HepG2 (cell line): Measurements from ENCODE around the gene ZNF765. TPM values are rescaled to one million over a fixed set of nuclear protein-coding genes. Genes with fewer than 3 reads are reported as not detected.

Experiments used
- ASH2L ChIP-seq: fragments of 300-600, 200-600 bp; sonication (generic); IDR thresholded peaks from 2 replicates; pipeline ENCODE4 v1.7.0; 2017; ENCODE audit warnings: low read depth, mild to moderate bottlenecking, moderate library complexity, mixed read lengths, low read length; ENCODE audit not compliant: insufficient read length
- DNMT1 ChIP-seq: sonication (generic); formaldehyde crosslinking; IDR thresholded peaks from 2 replicates; pipeline ENCODE4 v1.5.1; 2020; ENCODE audit warnings: mild to moderate bottlenecking, missing genetic modification reagents
- FOSL1 ChIP-seq: sonication (generic); formaldehyde crosslinking; IDR thresholded peaks from 2 replicates; pipeline ENCODE4 v1.9.0; 2021; ENCODE audit warnings: missing genetic modification reagents, borderline replicate concordance
- KDM2A ChIP-seq: sonication (generic); formaldehyde crosslinking; IDR thresholded peaks from 2 replicates; pipeline ENCODE4 v1.4.0; 2020; ENCODE audit warnings: low read depth, missing genetic modification reagents, borderline replicate concordance
- KDM5A ChIP-seq: fragments of 200-600 bp; sonication (generic); IDR thresholded peaks from 2 replicates; pipeline ENCODE4 v1.7.0; 2018; ENCODE audit warnings: antibody characterized with exemption, mild to moderate bottlenecking, low read length, borderline replicate concordance
- MAF1 ChIP-seq: sonication (generic); formaldehyde crosslinking; IDR thresholded peaks from 2 replicates; pipeline ENCODE4 v1.5.0; 2020; ENCODE audit warnings: missing genetic modification reagents, borderline replicate concordance
- NKX3-1 ChIP-seq: sonication (generic); formaldehyde crosslinking; IDR thresholded peaks from 2 replicates; pipeline ENCODE4 v1.5.0; 2020; ENCODE audit warnings: missing genetic modification reagents
- PAF1 ChIP-seq: IDR thresholded peaks from 2 replicates; pipeline ENCODE4 v1.6.1; 2016; ENCODE audit warnings: missing genetic modification reagents, missing compliant biosample characterization
- PHF8 ChIP-seq: sonication (generic); formaldehyde crosslinking; IDR thresholded peaks from 2 replicates; pipeline ENCODE4 v1.5.0; 2020; ENCODE audit warnings: missing genetic modification reagents
- PITX1 ChIP-seq: sonication (generic); formaldehyde crosslinking; IDR thresholded peaks from 2 replicates; pipeline ENCODE4 v1.5.1; 2020; ENCODE audit warnings: mild to moderate bottlenecking, missing genetic modification reagents
- RBAK ChIP-seq: sonication (generic); formaldehyde crosslinking; IDR thresholded peaks from 2 replicates; pipeline ENCODE4 v1.5.1; 2020; ENCODE audit warnings: mild to moderate bottlenecking, missing genetic modification reagents
- SMAD3 ChIP-seq: sonication (generic); formaldehyde crosslinking; IDR thresholded peaks from 2 replicates; pipeline ENCODE4 v1.4.0; 2020; ENCODE audit warnings: missing genetic modification reagents
- SMARCC2 ChIP-seq: fragments of 450-650 bp; IDR thresholded peaks from 2 replicates; pipeline ENCODE4 v1.6.1; 2017; ENCODE audit warnings: antibody characterized with exemption, mild to moderate bottlenecking
- TFDP1 ChIP-seq: IDR thresholded peaks from 2 replicates; pipeline ENCODE4 v1.6.1; 2016; ENCODE audit warnings: missing compliant biosample characterization, missing genetic modification reagents, borderline replicate concordance
- YEATS4 ChIP-seq: sonication (generic); formaldehyde crosslinking; IDR thresholded peaks from 2 replicates; pipeline ENCODE4 v1.4.0; 2020; ENCODE audit warnings: missing genetic modification reagents, borderline replicate concordance
- ZBTB21 ChIP-seq: sonication (generic); formaldehyde crosslinking; IDR thresholded peaks from 2 replicates; pipeline ENCODE4 v1.4.0; 2020; ENCODE audit warnings: missing genetic modification reagents
- ZBTB33 ChIP-seq: sonication (generic); formaldehyde crosslinking; IDR thresholded peaks from 2 replicates; pipeline ENCODE4 v1.4.0; 2020; ENCODE audit warnings: missing genetic modification reagents
- ZFP90 ChIP-seq: sonication (generic); formaldehyde crosslinking; IDR thresholded peaks from 2 replicates; pipeline ENCODE4 v1.8.0; 2022; ENCODE audit warnings: missing genetic modification reagents, mild to moderate bottlenecking, inconsistent platforms, borderline replicate concordance
- ZKSCAN1 ChIP-seq: fragments of 150-350 bp; IDR thresholded peaks from 2 replicates; pipeline ENCODE4 v1.6.1; 2014; ENCODE audit warnings: low read length
- ZMYM4 ChIP-seq: sonication (generic); formaldehyde crosslinking; IDR thresholded peaks from 2 replicates; pipeline ENCODE4 v1.8.1; 2023; ENCODE audit warnings: mild to moderate bottlenecking, missing genetic modification reagents
- ZNF33B ChIP-seq: sonication (generic); formaldehyde crosslinking; IDR thresholded peaks from 2 replicates; pipeline ENCODE4 v1.5.1; 2020; ENCODE audit warnings: mild to moderate bottlenecking, missing genetic modification reagents
- ZNF414 ChIP-seq: sonication (generic); formaldehyde crosslinking; IDR thresholded peaks from 2 replicates; pipeline ENCODE4 v1.5.0; 2020; ENCODE audit warnings: missing genetic modification reagents
- ZNF589 ChIP-seq: sonication (generic); formaldehyde crosslinking; conservative IDR thresholded peaks from 2 replicates; pipeline ENCODE4 v1.8.0; 2022; ENCODE audit warnings: mild to moderate bottlenecking, moderate library complexity, missing genetic modification reagents
- ZNF619 ChIP-seq: sonication (generic); formaldehyde crosslinking; IDR thresholded peaks from 2 replicates; pipeline ENCODE4 v1.4.0; 2020; ENCODE audit warnings: mild to moderate bottlenecking, missing genetic modification reagents
- ZNF709 ChIP-seq: sonication (generic); formaldehyde crosslinking; IDR thresholded peaks from 2 replicates; pipeline ENCODE4 v1.5.0; 2020; ENCODE audit warnings: mild to moderate bottlenecking, missing genetic modification reagents
- ZSCAN31 ChIP-seq: sonication (generic); formaldehyde crosslinking; IDR thresholded peaks from 2 replicates; pipeline ENCODE4 v1.5.0; 2020; ENCODE audit warnings: low read depth, mild to moderate bottlenecking, missing genetic modification reagents
- polyA plus RNA-seq, 8 experiments: library from polyadenylated mRNA; depleted of rRNA in 3 of 8; stranded (reverse) in 7 of 8; unstranded in 1 of 8; fragments of >200 nt; fragmentation: Illumina TruSeq in 4 of 8; extraction: Trizol in 4 of 8; gene quantifications; 2 replicates each; pipeline versions ENCODE4 v1.2.1 to v1.2.3, GENCODE V29; 2011 to 2016; ENCODE audit warnings: low read depth in 4 of 8, missing spikeins in 1 of 8, mixed read lengths in 1 of 8; ENCODE audit not compliant: insufficient read depth in 1 of 8
- total RNA-seq, 5 experiments: library from RNA; depleted of rRNA; stranded (reverse); fragments of >200 nt; fragmentation: Illumina TruSeq; extraction: Trizol; gene quantifications; 2 replicates each; pipeline ENCODE4 v1.2.3, GENCODE V29; 2016; ENCODE audit warnings: low read depth in 1 of 5
- TF ChIP-seq, protein P1 (sequence below): sonication (generic); formaldehyde crosslinking; IDR thresholded peaks from 2 replicates; pipeline ENCODE4 v1.8.1; 2023; ENCODE audit warnings: missing genetic modification reagents, mild to moderate bottlenecking, borderline replicate concordance

ZNF765 gene
- total and polyA plus RNA-seq, 2 of the 13 experiments (the other 11 are each of a cell fraction or from before 2014, with no cell fraction given) = 5.0 to 14.5 TPM

- TF ChIP-seq ZBTB33 (CRISPR knock-in tag) (no peak), RBAK (no peak), ASH2L (peak; percentile 39), ZNF619 (no peak), PHF8 (peak; percentile 76), ZFP90 (CRISPR knock-in tag) (0 out of 2 replicates have a peak, but pooled peaks have one; percentile 14), ZNF589 (no peak), NKX3-1 (CRISPR knock-in tag) (no peak), ZNF33B (CRISPR knock-in tag) (no peak), DNMT1 (CRISPR knock-in tag) (no peak), ZSCAN31 (no peak), ZKSCAN1 (no peak), KDM2A (CRISPR knock-in tag) (peak; percentile 64; the same call in 1 of the 2 replicates), PITX1 (CRISPR knock-in tag) (0 out of 2 replicates have a peak, but pooled peaks have one; percentile 12), KDM5A (peak; percentile 57; the same call in 1 of the 2 replicates), YEATS4 (CRISPR knock-in tag) (peak; percentile 17; the same call in 1 of the 2 replicates), ZNF414 (CRISPR knock-in tag) (no peak), TFDP1 (CRISPR knock-in tag) (0 out of 2 replicates have a peak, but pooled peaks have one; percentile 9), SMARCC2 (no peak), MAF1 (CRISPR knock-in tag) (0 out of 2 replicates have a peak, but pooled peaks have one; percentile 43), FOSL1 (CRISPR knock-in tag) (no peak), SMAD3 (CRISPR knock-in tag) (peak; percentile 46; the same call in 1 of the 2 replicates), ZMYM4 (peak; percentile 72; the same call in 1 of the 2 replicates), ZBTB21 (no peak), PAF1 (CRISPR knock-in tag) (no peak), ZNF709 (CRISPR knock-in tag) (no peak)
- TF ChIP-seq, protein P1, sequence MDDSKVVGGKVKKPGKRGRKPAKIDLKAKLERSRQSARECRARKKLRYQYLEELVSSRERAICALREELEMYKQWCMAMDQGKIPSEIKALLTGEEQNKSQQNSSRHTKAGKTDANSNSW (CRISPR knock-in tag) = no peak
Measured at GRCh38 chr19:53394974-53395839, at the start of gene ZNF765 (continued).
